Stimulated activated CD8-positive, alpha-beta memory T cell treated with anti-CD3 and anti-CD28 coated beads, Interleukin-4, amount 100 ng/mL, for 4 hours (primary cell): Measurements from ENCODE around the gene TRIM38.
"Not testable (repeated sequence)": the region's sequence is repeated elsewhere in the genome, so short reads cannot be mapped to it uniquely, and the experiment has no call there.

Experiments used
- DNase-seq, 2 donors: peaks; one replicate each; pipeline ENCODE4 v3.0.0-alpha.2; 2020; ENCODE audit warnings: low read depth in 2 of 2, low spot score in 1 of 2

Gene TRIM38

GRCh38 chr6:26003102-26003694 lies 40.6 kb downstream of the TRIM38 start:
- no peak for DNase-seq

DNA sequence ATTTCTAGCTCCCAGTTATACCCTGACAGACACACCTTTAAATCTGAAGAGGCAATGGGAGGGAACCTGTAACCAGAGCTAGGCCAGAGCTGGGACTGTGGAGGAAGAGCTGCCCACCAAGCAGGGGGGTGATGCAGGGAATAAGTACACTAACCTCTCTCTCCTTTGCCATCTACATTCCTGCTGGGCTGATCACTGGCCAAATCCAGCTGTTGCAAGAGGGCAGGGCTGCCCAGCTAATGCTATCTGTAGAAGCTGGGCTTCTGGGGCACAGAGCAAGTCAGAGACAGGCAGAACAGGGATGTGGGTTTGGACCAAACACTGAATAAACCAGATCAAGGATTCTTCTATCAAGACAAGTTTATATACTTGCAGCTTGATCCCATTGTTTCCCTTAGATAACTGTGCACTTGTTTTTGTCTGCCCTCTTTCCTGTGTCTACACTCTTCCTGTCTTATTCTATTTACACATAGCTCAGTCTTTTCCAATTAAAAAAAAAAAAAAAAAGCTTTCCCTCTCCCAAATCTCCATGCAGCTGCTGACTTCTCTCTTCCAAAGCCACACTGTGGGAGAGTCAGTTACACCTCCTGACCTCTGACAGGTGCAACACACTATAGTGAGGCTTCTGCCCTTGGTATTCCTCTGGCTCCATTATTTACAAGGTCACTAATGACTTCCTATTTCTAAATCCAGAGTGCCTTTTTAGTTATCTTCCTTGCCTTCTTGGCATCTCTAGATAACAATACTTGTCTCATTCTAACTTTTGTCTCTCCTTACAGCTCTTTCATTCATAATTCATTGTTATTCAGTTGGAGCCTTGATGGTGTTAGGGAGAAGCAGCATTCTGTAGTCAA lies 43.7 kb downstream of the TRIM38 start:
- no peak for DNase-seq

DNA sequence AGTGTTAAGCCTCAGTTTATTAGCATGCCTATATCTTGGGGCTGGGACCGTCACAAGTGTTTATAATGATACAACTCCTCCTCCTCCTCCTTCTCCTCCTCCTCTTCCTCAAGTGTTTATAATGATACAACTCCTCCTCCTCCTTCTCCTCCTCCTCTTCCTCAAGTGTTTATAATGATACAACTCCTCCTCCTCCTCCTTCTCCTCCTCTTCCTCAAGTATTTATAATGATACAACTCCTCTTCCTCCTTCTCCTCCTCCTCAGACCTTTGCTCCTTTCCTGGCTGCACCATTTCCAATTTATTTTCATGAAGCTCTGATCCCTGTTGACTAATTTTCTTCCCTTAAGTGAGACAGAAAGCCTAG lies 44.3 kb downstream of the TRIM38 start:
- DNase-seq: not testable (repeated sequence)

DNA sequence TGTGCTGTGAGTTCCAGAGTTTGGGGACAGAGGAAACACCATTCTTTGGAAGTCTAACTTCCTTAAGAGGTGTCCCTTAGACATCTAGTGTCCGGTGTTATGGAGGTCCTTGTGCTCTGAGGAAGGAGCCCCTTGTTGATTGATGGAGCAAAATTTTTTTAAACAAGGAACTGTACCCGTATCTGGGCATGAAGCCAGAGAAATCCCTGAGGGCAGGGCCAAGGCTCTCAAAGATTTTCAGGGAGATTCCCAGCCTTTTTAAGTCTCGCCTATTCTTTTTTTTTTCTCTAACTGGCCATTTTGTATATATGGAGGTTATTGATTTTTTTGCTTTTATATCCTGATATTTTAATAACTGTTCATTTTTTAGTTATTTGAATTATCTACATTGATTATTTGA lies 45.9 kb downstream of the TRIM38 start:
- DNase-seq: no peak

DNA sequence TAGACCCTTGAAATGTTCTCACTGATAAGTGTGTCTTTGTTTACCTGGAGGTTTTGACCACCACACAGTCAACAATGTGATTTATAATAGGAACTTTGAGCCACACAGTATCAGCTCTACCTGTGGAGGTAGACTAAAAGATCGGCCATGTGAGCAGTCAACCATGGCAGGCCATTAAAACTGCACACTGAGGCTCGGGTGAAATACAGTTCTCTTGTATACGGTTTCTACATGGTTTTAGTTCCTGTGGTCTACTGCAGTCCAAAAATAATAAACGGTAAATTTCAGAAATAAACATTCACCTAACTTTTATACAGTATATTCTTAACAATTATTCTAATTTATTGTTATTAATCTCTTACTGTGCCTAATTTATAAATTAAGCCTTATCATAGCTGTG lies 47.2 kb downstream of the TRIM38 start:
- DNase-seq: no peak

DNA sequence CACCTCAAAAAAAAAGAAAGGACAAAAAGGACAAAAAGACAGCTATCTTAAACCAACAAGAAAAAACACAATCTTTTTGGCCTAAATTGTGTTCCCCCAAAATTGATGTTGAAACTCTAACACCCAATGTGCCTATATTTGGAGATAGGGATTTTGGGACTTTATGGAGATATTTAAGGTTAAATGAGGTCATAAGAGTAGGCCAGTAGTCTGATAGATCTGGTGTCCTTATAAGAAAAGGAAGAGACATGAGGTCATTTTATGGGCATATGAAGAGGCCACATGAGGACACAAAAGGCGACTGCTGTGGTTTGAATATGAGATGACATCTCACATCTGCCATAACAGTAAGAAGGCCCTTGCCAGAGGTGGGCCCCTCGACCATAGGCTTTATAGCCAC lies 49.5 kb downstream of the TRIM38 start:
- no peak for DNase-seq

DNA sequence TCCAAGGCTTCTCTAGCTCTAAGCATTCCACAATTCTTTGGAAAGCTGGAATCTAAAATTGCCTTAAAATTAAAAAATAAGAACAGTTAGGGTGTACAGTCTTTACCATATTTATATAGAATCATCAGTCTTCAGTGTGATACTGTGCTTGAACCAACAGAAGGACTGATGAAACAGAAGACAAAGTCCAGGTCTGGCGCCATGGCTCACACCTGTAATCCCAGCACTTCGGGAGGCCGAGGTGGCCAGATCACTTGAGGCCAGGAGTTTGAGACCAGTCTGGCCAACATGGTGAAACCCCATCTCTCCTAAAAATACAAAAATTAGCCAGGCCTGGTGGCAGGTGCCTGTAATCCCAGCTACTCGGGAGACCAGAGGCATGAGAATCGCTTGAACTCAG lies 51.8 kb downstream of the TRIM38 start:
- not testable (repeated sequence) for DNase-seq

- no peak for DNase-seq
Measured at GRCh38 chr6:26016245-26016962, 53.8 kb downstream of the TRIM38 start.

GRCh38 chr6:26016963-26017631 lies 54.5 kb downstream of the TRIM38 start:
- DNase-seq: no peak

GRCh38 chr6:26017632-26017966 lies 55.0 kb downstream of the TRIM38 start:
- DNase-seq: peak in 1 of 2 donors; percentile 68

DNA sequence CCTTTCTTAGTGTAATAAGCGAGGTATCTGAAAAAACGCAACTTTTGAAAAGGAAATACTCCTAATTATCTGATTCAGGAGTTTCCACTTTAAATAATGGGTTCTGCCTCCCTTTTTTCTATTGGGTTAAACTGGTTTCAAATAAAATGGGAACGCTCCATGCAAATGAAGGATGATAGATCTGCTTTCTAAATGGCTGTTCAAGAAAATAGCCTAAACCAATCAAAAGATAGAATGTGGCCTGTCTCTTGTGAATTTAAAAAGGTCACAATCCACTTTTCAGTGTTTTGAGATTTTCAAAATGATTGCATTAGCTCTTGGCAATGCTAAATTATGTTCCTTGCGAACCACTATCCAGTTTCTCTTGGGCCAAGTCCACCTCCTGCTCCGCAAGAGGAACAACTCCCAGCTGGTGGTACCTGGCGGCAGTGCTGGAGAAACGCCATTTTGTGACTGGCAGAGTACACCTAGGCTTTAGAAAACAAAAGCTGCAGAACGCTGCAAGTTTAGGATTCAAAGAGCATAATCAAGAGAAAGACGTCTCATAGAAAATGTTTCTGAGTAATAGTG lies 56.7 kb downstream of the TRIM38 start:
- no peak for DNase-seq

DNA sequence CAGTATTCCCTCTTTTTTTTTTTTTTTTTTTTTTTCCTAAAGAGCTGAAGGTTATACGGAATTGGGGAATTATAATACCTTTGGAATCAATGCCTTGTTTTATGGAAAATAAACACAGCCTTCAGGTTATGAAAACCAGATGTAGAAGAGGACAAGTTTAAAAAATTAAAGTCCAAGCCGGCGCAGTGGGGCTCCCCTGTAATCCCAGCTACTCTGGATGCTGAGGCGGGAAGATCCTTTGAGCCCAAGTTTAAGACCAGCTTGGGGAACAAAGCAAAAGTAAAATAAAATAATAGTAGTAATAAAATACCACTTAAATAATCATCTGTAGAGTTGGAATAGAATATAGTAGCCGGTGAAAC lies 57.3 kb downstream of the TRIM38 start:
- DNase-seq: no peak

- DNase-seq: peak in 1 of 2 donors; percentile 43
Measured at GRCh38 chr6:26020329-26021000, 57.9 kb downstream of the TRIM38 start.

DNA sequence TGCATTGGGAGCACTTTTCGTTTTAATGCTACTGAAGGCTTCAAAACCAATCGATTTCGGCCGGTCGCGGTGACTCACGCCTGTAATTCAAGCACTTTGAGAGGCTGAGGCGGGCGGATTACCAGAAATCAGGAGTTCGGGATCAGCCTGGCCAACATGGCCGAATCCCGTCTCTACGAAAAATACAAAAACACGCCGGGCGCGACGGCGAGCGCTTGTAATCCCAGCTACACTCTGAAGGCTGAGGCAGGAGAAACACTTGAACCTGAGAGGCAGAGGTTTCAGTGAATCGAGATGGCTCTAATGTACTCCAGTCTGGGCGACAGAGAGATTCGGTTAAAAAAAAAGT lies 58.4 kb downstream of the TRIM38 start:
- DNase-seq: no peak

- DNase-seq: peak; percentile 76 to 80
Measured at GRCh38 chr6:26021350-26022131, 58.9 kb downstream of the TRIM38 start.

GRCh38 chr6:26022132-26022472 lies 59.5 kb downstream of the TRIM38 start:
- DNase-seq: no peak

DNA sequence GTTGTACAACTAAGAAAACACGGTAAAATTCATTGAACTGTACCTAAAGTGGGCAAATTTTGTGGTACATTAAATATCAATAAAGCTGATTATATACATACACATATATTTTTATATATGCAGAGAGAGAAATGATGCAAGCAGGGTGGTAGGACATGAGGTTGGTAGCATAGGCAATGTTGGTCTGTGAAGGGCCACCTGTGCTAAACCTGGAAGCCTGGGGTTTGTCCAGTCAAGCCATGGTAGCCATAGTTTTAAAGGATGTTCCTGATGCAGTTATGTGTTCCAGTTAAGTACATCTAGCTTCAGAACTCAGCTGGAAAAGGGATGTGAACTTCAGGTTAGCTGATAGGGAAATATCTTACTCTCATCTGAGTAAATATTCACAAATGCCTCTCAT lies 60.1 kb downstream of the TRIM38 start:
- DNase-seq: no peak

DNA sequence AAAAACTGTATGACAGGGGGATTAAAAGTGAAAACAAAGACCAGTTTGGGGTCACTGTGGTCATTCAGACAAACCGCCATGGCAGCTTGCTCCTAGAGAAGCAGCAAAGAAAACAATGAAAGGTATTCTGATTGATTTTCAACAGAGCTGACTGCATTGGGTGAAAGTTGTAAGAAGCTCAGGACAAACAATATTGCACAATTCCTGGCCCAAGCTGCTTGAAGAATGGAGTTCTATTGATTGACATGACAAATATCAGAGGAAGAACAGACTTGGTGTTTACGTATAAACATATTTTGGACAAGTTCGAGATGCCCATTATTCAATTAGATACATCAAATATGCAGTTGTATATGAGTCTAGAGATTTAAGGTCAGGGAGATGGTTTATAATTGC lies 62.0 kb downstream of the TRIM38 start:
- no peak for DNase-seq

- DNase-seq: no peak
Measured at GRCh38 chr6:26025047-26025893, 62.7 kb downstream of the TRIM38 start.
